Kidney epithelial cell (primary cell): ENCODE measurements around the gene RBM17. TPM values are rescaled to one million over a fixed set of nuclear protein-coding genes. Genes with fewer than 3 reads are reported as not detected.
"Not testable (repeated sequence)": the region's sequence is repeated elsewhere in the genome, so short reads cannot be mapped to it uniquely, and the experiment has no call there.

Experiments used
- DNase-seq: peaks from one replicate; pipeline ENCODE4 v3.0.0-alpha.2; 2010; ENCODE audit warnings: low read depth
- H3K27me3 ChIP-seq: 2 replicates; pipeline ENCODE4 v1.6.0; 2011; ENCODE audit warnings: low read length; ENCODE audit not compliant: control insufficient read depth, insufficient read depth
- H3K36me3 ChIP-seq: 2 replicates; pipeline ENCODE4 v1.5.1; 2011; ENCODE audit warnings: low read length; ENCODE audit not compliant: control insufficient read depth, insufficient read depth
- H3K4me3 ChIP-seq: 2 replicates; pipeline ENCODE4 v1.5.1; 2011; ENCODE audit warnings: low read depth, mild to moderate bottlenecking, control low read depth, low read length
- CTCF ChIP-seq: IDR thresholded peaks from 2 replicates; pipeline ENCODE4 v1.5.1; 2011; ENCODE audit warnings: mild to moderate bottlenecking, moderate library complexity, low read length, control low read depth, inconsistent platforms; ENCODE audit not compliant: insufficient read depth, poor library complexity, severe bottlenecking
- total RNA-seq: library from RNA; depleted of rRNA; stranded (reverse); fragments of >200 nt; gene quantifications from 2 replicates; pipeline ENCODE4 v1.2.3, GENCODE V29; 2015

Gene RBM17
- total RNA-seq, 1 donor from 2014 or later: 37.8 TPM

GRCh38 chr10:6061056-6061455 lies 27.8 kb upstream of the RBM17 start:
- Histone ChIP-seq H3K36me3 (no peaks in the 10 kb centered on the region), H3K27me3 (peaks cover 2% of the 10 kb centered on the region), H3K4me3 (no peak overlapping the region)
- DNase-seq: no peak
- no peak for TF ChIP-seq CTCF

- Histone ChIP-seq H3K4me3 (no peak within 1 kb of the TSS), H3K36me3 (no peaks in the 10 kb centered on the region), H3K27me3 (peaks cover 2% of the 10 kb centered on the region)
- no peak for DNase-seq
- TF ChIP-seq CTCF: no peak
Measured at GRCh38 chr10:6062101-6062771, 26.6 kb upstream of the RBM17 start, which contains the start of gene IL2RA. Gene IL2RA (minus strand): TSS chr10:6062367. CDS start chr10:6062151, 216 bp downstream.

- no peak for TF ChIP-seq CTCF
- Histone ChIP-seq H3K4me3 (no peak overlapping the region), H3K36me3 (no peaks in the 10 kb centered on the region), H3K27me3 (peaks cover 2% of the 10 kb centered on the region)
- no peak for DNase-seq
Measured at GRCh38 chr10:6064119-6064518, 24.7 kb upstream of the RBM17 start.

GRCh38 chr10:6064726-6065125 lies 24.1 kb upstream of the RBM17 start:
- not testable (repeated sequence) for H3K27me3 ChIP-seq, DNase-seq, H3K4me3 ChIP-seq, H3K36me3 ChIP-seq

GRCh38 chr10:6065406-6065805 lies 23.4 kb upstream of the RBM17 start:
- H3K4me3 ChIP-seq: no peak overlapping the region
- no peak for TF ChIP-seq CTCF
- peaks cover 2% of the 10 kb centered on the region for H3K27me3 ChIP-seq
- no peaks in the 10 kb centered on the region for H3K36me3 ChIP-seq
- no peak for DNase-seq

- no peak for TF ChIP-seq CTCF
Measured at GRCh38 chr10:6065835-6066234, 23.0 kb upstream of the RBM17 start.

More at GRCh38 chr10:6065835-6066234, 23.0 kb upstream of the RBM17 start:
- no peaks in the 10 kb centered on the region for H3K36me3 ChIP-seq
- peaks cover 2% of the 10 kb centered on the region for H3K27me3 ChIP-seq
- H3K4me3 ChIP-seq: no peak overlapping the region
- no peak for DNase-seq
